Kidney epithelial cell (primary cell): ENCODE data around the gene AAR2. TPM values are rescaled to one million over a fixed set of nuclear protein-coding genes. Genes with fewer than 3 reads are reported as not detected.

Source experiments
- DNase-seq: peaks from one replicate; pipeline ENCODE4 v3.0.0-alpha.2; 2010; ENCODE audit warnings: low read depth
- H3K27me3 ChIP-seq: 2 replicates; pipeline ENCODE4 v1.6.0; 2011; ENCODE audit warnings: low read length; ENCODE audit not compliant: control insufficient read depth, insufficient read depth
- H3K36me3 ChIP-seq: 2 replicates; pipeline ENCODE4 v1.5.1; 2011; ENCODE audit warnings: low read length; ENCODE audit not compliant: control insufficient read depth, insufficient read depth
- H3K4me3 ChIP-seq: 2 replicates; pipeline ENCODE4 v1.5.1; 2011; ENCODE audit warnings: low read depth, mild to moderate bottlenecking, control low read depth, low read length
- CTCF ChIP-seq: IDR thresholded peaks from 2 replicates; pipeline ENCODE4 v1.5.1; 2011; ENCODE audit warnings: mild to moderate bottlenecking, moderate library complexity, low read length, control low read depth, inconsistent platforms; ENCODE audit not compliant: insufficient read depth, poor library complexity, severe bottlenecking
- total RNA-seq: library from RNA; depleted of rRNA; stranded (reverse); fragments of >200 nt; gene quantifications from 2 replicates; pipeline ENCODE4 v1.2.3, GENCODE V29; 2015

Gene AAR2
- total RNA-seq, 1 donor from 2014 or later = 30.1 TPM

- no peak for TF ChIP-seq CTCF
- Histone ChIP-seq H3K36me3 (peaks cover 2% of the 10 kb centered on the region), H3K4me3 (no peak overlapping the region), H3K27me3 (no peaks in the 10 kb centered on the region)
- DNase-seq = no peak
Observed at GRCh38 chr20:36238153-36238552, 1.9 kb downstream of the AAR2 start.

DNA sequence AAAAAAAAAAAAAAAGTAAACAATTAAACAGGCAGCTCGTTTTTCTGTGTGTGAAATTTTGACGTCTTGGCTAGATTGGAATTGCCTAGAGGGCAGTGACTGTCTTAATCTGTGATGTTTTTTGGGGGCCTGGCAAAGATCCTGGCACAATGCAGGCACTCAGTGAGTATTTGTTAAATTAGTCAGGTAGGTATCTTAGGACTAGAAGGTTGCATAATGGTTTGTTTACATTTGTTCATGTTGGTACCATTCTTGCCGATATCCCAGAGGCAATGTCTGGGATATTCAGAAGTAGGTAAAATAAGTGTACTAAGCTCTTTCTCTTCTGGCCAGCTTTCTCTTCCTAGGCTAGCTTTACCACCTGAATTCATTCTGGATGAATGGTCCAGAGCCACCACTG lies 2.5 kb downstream of the AAR2 start:
- Histone ChIP-seq H3K36me3 (peaks cover 2% of the 10 kb centered on the region), H3K27me3 (no peaks in the 10 kb centered on the region), H3K4me3 (no peak overlapping the region)
- no peak for TF ChIP-seq CTCF
- DNase-seq = no peak

- DNase-seq = no peak
- H3K27me3 ChIP-seq = no peaks in the 10 kb centered on the region
- H3K4me3 ChIP-seq = no peak overlapping the region
- peaks cover 4% of the 10 kb centered on the region for H3K36me3 ChIP-seq
- no peak for TF ChIP-seq CTCF
Observed at GRCh38 chr20:36240076-36240475, 3.8 kb downstream of the AAR2 start.

- no peak for DNase-seq
- TF ChIP-seq CTCF = no peak
- Histone ChIP-seq H3K4me3 (no peak overlapping the region), H3K36me3 (peaks cover 4% of the 10 kb centered on the region), H3K27me3 (no peaks in the 10 kb centered on the region)
Observed at GRCh38 chr20:36241678-36242077, 5.4 kb downstream of the AAR2 start.

DNA sequence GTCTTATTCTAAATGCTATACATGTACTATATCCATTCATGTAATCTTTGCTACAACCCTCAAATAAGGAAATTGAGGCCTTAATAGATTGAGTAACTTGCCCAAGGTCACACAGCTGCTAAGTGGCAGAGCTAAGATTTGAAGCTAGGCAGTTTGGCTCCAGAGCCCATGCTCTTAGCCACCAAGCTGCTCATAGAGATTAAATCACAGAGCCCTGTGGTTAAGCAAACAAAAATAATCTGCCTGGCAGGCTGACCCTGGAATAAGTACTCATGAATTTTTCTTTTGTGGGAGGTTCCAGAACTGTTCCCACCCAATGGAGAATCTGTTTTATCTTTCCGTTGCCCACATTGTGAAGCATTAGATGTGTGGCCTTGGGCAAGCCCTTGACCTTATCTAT lies 7.4 kb downstream of the AAR2 start:
- no peak for DNase-seq
- TF ChIP-seq CTCF = no peak
- Histone ChIP-seq H3K36me3 (peaks cover 4% of the 10 kb centered on the region), H3K27me3 (no peaks in the 10 kb centered on the region), H3K4me3 (no peak overlapping the region)

- Histone ChIP-seq H3K4me3 (no peak overlapping the region), H3K36me3 (peaks cover 3% of the 10 kb centered on the region), H3K27me3 (no peaks in the 10 kb centered on the region)
- DNase-seq = no peak
- no peak for TF ChIP-seq CTCF
Observed at GRCh38 chr20:36246401-36246800, 10.1 kb downstream of the AAR2 start.
